Panc1 (cell line): ENCODE measurements around the gene C19orf33. TPM values are rescaled to one million over a fixed set of nuclear protein-coding genes. Genes with fewer than 3 reads are reported as not detected.
A peak's percentile ranks its signal among the peaks of the same experiment; 100 is the strongest.

Experiments used
- ATAC-seq: fragments of 200-7000 bp; cut with Tn5 transposase; 2 replicates; pipeline ENCODE4 v1.9.1; 2020; ENCODE audit warnings: mild to moderate bottlenecking, moderate library complexity
- BruUV-seq: library from RNA; stranded (reverse); fragments of 400-500 nt; replicated peaks from 2 replicates; lab custom pipeline; 2021; lab: Mats Ljungman, UMichigan
- CTCF ChIA-PET: fragments of 300-600 bp; sonication (Branson Sonifier 250); formaldehyde crosslinking; loops from one replicate; lab custom pipeline; 2022; ENCODE audit warnings: antibody characterized with exemption; lab: Charles Lee
- POLR2A ChIA-PET: fragments of 300-600 bp; sonication (Branson Sonifier 250); formaldehyde crosslinking; loops from one replicate; lab custom pipeline; 2022; ENCODE audit warnings: antibody characterized with exemption; lab: Charles Lee
- DNase-seq: peaks from one replicate; pipeline ENCODE4 v3.0.0-alpha.2; 2010; ENCODE audit warnings: low read depth, low spot score
- H3K27ac ChIP-seq: 2 replicates; pipeline ENCODE4 v1.5.1; 2011; ENCODE audit warnings: mild to moderate bottlenecking, low read length, inconsistent platforms
- H3K27me3 ChIP-seq: fragments of 200-500 bp; sonication (Bioruptor generic); 2 replicates; pipeline ENCODE4 v1.6.0; 2014; ENCODE audit warnings: low read length, inconsistent platforms; ENCODE audit not compliant: control insufficient read depth, insufficient read depth
- H3K36me3 ChIP-seq: fragments of 200-500 bp; sonication (Bioruptor generic); 2 replicates; pipeline ENCODE4 v1.5.1; 2014; ENCODE audit warnings: inconsistent platforms, mild to moderate bottlenecking, low read length, moderate library complexity; ENCODE audit not compliant: control insufficient read depth, insufficient read depth
- H3K4me1 ChIP-seq: 2 replicates; pipeline ENCODE4 v1.5.1; 2011; ENCODE audit warnings: inconsistent platforms, mild to moderate bottlenecking, low read length, moderate library complexity; ENCODE audit not compliant: control insufficient read depth, insufficient read depth
- H3K4me3 ChIP-seq, 2 experiments: 2 replicates each; pipeline ENCODE4 v1.5.1; 2011 to 2012; ENCODE audit warnings: low read depth in 2 of 2, low read length in 2 of 2, mild to moderate bottlenecking in 2 of 2, inconsistent platforms in 1 of 2, moderate library complexity in 1 of 2
- H3K9me3 ChIP-seq: fragments of 200-500 bp; sonication (Bioruptor generic); 2 replicates; pipeline ENCODE4 v1.5.1; 2014; ENCODE audit warnings: low read depth, mild to moderate bottlenecking, inconsistent platforms, low read length, moderate library complexity; ENCODE audit not compliant: control insufficient read depth, insufficient read depth
- CTCF ChIP-seq: fragments of 450-650 bp; IDR thresholded peaks from 2 replicates; pipeline ENCODE4 v1.5.1; 2017; ENCODE audit warnings: mild to moderate bottlenecking
- POLR2AphosphoS5 ChIP-seq: IDR thresholded peaks from 2 replicates; pipeline ENCODE4 v1.6.1; 2012; ENCODE audit warnings: mild to moderate bottlenecking, low read depth, low read length, moderate library complexity
- REST ChIP-seq, 2 experiments: IDR thresholded peaks; 2 replicates each; pipeline ENCODE4 v1.6.1; 2011 to 2012; ENCODE audit warnings: low read depth in 2 of 2, control low read depth in 1 of 2, low read length in 1 of 2, mild to moderate bottlenecking in 1 of 2, moderate library complexity in 1 of 2; ENCODE audit not compliant: insufficient read depth in 1 of 2
- SIN3A ChIP-seq: IDR thresholded peaks from 2 replicates; pipeline ENCODE4 v1.6.1; 2012; ENCODE audit warnings: low read depth, mild to moderate bottlenecking, low read length, moderate library complexity, borderline replicate concordance; ENCODE audit not compliant: insufficient read depth
- TCF7L2 ChIP-seq: IDR thresholded peaks from 2 replicates; pipeline ENCODE4 v1.6.1; 2011; ENCODE audit warnings: mild to moderate bottlenecking, low read depth, low read length, inconsistent platforms
- in situ Hi-C: cut with HindIII; loops from 2 replicates; pipeline ENCODE4 v1.10.0; 2016; ENCODE audit warnings: low sequenced_read_pairs, low pct_unique_long_range_greater_than_20kb
- intact Hi-C: fragments of 100-400 bp; cut with micrococcal nuclease; formaldehyde crosslinking; loops from one replicate; pipeline ENCODE4 v1.10.0; 2022; ENCODE audit not compliant: unreplicated experiment
- total RNA-seq: library from RNA; stranded (reverse); gene quantifications from one replicate; pipeline ENCODE4 v1.2.1, GENCODE V29; 2021; ENCODE audit not compliant: unreplicated experiment

C19orf33 gene
- total RNA-seq, 1 experiment from 2014 or later, result 201 TPM

GRCh38 chr19:38298821-38299680, 5.0 kb upstream of the C19orf33 start:
- H3K27ac ChIP-seq, result peak overlapping the region; percentile 90
- intact Hi-C loops, result no loop called here
- in situ Hi-C loops, result no loop called here
- no TSS peak for BruUV-seq
- 0 out of 4 replicates have a peak overlapping the region, but pooled peaks of 1 of the 2 experiments have one; percentile 2 for H3K4me3 ChIP-seq
- peaks cover 53% of the 10 kb centered on the region for H3K4me1 ChIP-seq
- POLR2A ChIA-PET, result interaction anchor here (0.6 kb wide), 3 partner anchors 20 to 327 kb away, joined by 3 to 6 read pairs (median 4); no protein-coding TSS in a partner anchor
- CTCF ChIA-PET, result interaction anchor here (1.3 kb wide), 1 partner anchor 34 kb away, joined by 3 read pairs; no protein-coding TSS in a partner anchor
- H3K27me3 ChIP-seq, result no peaks in the 10 kb centered on the region
- H3K36me3 ChIP-seq, result no peaks in the 10 kb centered on the region
- ATAC-seq (peak; percentile 2), DNase-seq (no peak)
- TF ChIP-seq CTCF (no peak), POLR2AphosphoS5 (no peak), TCF7L2 (peak; percentile 85), REST (IDR thresholded peaks at IDR 0.05; ENCODE audit: insufficient read depth in 1 of 2, low read depth in 2 of 2, low read length in 1 of 2) (no peak), SIN3A (no peak)
- H3K9me3 ChIP-seq, result no peaks in the 10 kb centered on the region

GRCh38 chr19:38304352-38304865, 358 bp downstream of the C19orf33 start:
- ATAC-seq (peak; percentile 5), DNase-seq (no peak)
- Histone ChIP-seq H3K27me3 (no peaks in the 10 kb centered on the region), H3K27ac (peak overlapping the region; percentile 90), H3K4me3 (peak overlapping the region; percentile 71 to 88), H3K36me3 (no peaks in the 10 kb centered on the region; the same call in 1 of the 2 replicates), H3K4me1 (peaks cover 55% of the 10 kb centered on the region), H3K9me3 (no peaks in the 10 kb centered on the region)
- POLR2A ChIA-PET, result interaction anchor here (1.0 to 1.4 kb wide), 2 partner anchors 34 to 58 kb away, joined by 3 to 8 read pairs; no protein-coding TSS in a partner anchor
- CTCF ChIA-PET, result interaction anchor here (0.6 to 1.1 kb wide), 3 partner anchors 38 to 391 kb away, joined by 3 to 7 read pairs (median 5); no protein-coding TSS in a partner anchor
- TF ChIP-seq REST (IDR thresholded peaks at IDR 0.05; ENCODE audit: insufficient read depth in 1 of 2, low read depth in 2 of 2, low read length in 1 of 2) (no peak), SIN3A (no peak), POLR2AphosphoS5 (no peak), TCF7L2 (no peak), CTCF (no peak)
- TSS peak; percentile 95 for BruUV-seq
- in situ Hi-C loops, result no loop called here
- intact Hi-C loops, result no loop called here
